Measurements from ENCODE around the gene RD3L. TPM values are rescaled to one million over a fixed set of nuclear protein-coding genes. Genes with fewer than 3 reads are reported as not detected.

Gene RD3L
- total and polyA plus RNA-seq, 2 of the 13 experiments (the other 11 are each of a cell fraction or from before 2014, with no cell fraction given) = not detected

GRCh38 chr14:103909531-103910261 lies 32.6 kb downstream of the RD3L start:
- Histone ChIP-seq H3K36me3 (replicated peaks in 1 of 2; ENCODE audit: control insufficient read depth in 1 of 2, insufficient read depth in 2 of 2, low read length in 2 of 2) (peaks cover 11 to 29% of the 10 kb centered on the region in 2 experiments), H3K9ac (ENCODE audit: insufficient read depth, low read depth, low read length) (0 out of 2 replicates have a peak overlapping the region, but pooled peaks have one; percentile 3), H4K20me1 (ENCODE audit: insufficient read depth, low read length) (no peaks in the 10 kb centered on the region), H2AFZ (ENCODE audit: low read length) (no peak overlapping the region), H3K4me2 (ENCODE audit: low read depth, low read length) (peak overlapping the region; percentile 59), H3K9me3 (ENCODE audit: low read length) (no peaks in the 10 kb centered on the region), H3K4me1 (ENCODE audit: insufficient read depth, low read length) (peaks cover 16% of the 10 kb centered on the region), H3K27ac (ENCODE audit: extremely low read length, insufficient read depth, low read length) (no peak overlapping the region), H3K79me2 (ENCODE audit: insufficient read depth, low read length) (no peaks in the 10 kb centered on the region), H3K27me3 (ENCODE audit: control insufficient read depth in 1 of 2, insufficient read depth in 2 of 2, low read length in 2 of 2) (no peaks in the 10 kb centered on the region), H3K4me3 (replicated peaks in 1 of 3; ENCODE audit: insufficient read depth in 1 of 3, low read depth in 2 of 3, low read length in 3 of 3) (no peak overlapping the region; a peak in 1 of 6 replicates)
- ATAC-seq (no peak; the same call in 2 of the 3 replicates), FAIRE-seq (no peak), DNase-seq (ENCODE audit: low spot score) (no peak)
- ChIA-PET POLR2A (interaction anchor here (1.0 to 1.6 kb wide), 5 partner anchors 18 to 101 kb away, joined by 3 to 8 read pairs (median 5); no protein-coding TSS in a partner anchor), CTCF (ENCODE audit: low intra/inter-chr PET ratio, low total read pairs) (interaction anchor here (1.6 to 4.6 kb wide), 2 partner anchors 12 to 101 kb away, joined by 5 to 48 read pairs; no protein-coding TSS in a partner anchor)
- BruUV-seq (replicated peaks) = no TSS peak
- in situ Hi-C loops (cut with HindIII; ENCODE audit: extremely low pct_ligation_motif_present, low pct_unique_long_range_greater_than_20kb) (loop anchor here (5.0 kb wide), 1 partner anchor 102 kb away; no protein-coding TSS in a partner anchor), intact Hi-C loops (cut with micrococcal nuclease; ENCODE audit: unreplicated experiment) (loop anchor here (1.0 kb wide), 1 partner anchor 101 kb away; no protein-coding TSS in a partner anchor)
- WGBS (ENCODE audit: low lambda C conversion rate) = 94% methylated on average over 26 of the region's 26 CpGs
- TF ChIP-seq, protein P1, sequence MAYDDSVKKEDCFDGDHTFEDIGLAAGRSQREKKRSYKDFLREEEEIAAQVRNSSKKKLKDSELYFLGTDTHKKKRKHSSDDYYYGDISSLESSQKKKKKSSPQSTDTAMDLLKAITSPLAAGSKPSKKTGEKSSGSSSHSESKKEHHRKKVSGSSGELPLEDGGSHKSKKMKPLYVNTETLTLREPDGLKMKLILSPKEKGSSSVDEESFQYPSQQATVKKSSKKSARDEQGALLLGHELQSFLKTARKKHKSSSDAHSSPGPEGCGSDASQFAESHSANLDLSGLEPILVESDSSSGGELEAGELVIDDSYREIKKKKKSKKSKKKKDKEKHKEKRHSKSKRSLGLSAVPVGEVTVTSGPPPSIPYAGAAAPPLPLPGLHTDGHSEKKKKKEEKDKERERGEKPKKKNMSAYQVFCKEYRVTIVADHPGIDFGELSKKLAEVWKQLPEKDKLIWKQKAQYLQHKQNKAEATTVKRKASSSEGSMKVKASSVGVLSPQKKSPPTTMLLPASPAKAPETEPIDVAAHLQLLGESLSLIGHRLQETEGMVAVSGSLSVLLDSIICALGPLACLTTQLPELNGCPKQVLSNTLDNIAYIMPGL (CRISPR knock-in tag; IDR thresholded peaks at IDR 0.05; ENCODE audit: borderline replicate concordance in 1 of 2, low read depth in 1 of 2) = no peak
- TF ChIP-seq SOX6 (IDR thresholded peaks at IDR 0.05) (no peak), SOX6 (CRISPR knock-in tag; IDR thresholded peaks at IDR 0.05) (0 out of 2 replicates have a peak, but pooled peaks have one; percentile 10), ARID4A (CRISPR knock-in tag; IDR thresholded peaks at IDR 0.05; ENCODE audit: borderline replicate concordance) (0 out of 2 replicates have a peak, but pooled peaks have one; percentile 13), ZNF761 (CRISPR knock-in tag; conservative IDR thresholded peaks at IDR 0.05) (no peak), ZBTB7B (CRISPR knock-in tag; IDR thresholded peaks at IDR 0.05) (no peak), THAP7 (CRISPR knock-in tag; IDR thresholded peaks at IDR 0.05) (no peak), SNAPC2 (CRISPR knock-in tag; IDR thresholded peaks at IDR 0.05) (no peak), ZMYM4 (CRISPR knock-in tag; IDR thresholded peaks at IDR 0.05) (no peak), E2F1 (CRISPR knock-in tag; IDR thresholded peaks at IDR 0.05) (no peak), ZFP91 (CRISPR knock-in tag; IDR thresholded peaks at IDR 0.05; ENCODE audit: borderline replicate concordance) (0 out of 2 replicates have a peak, but pooled peaks have one; percentile 26), ZNF3 (CRISPR knock-in tag; IDR thresholded peaks at IDR 0.05) (no peak)
